K562 (cell line): Measurements from ENCODE around the gene RPL39L. TPM values are rescaled to one million over a fixed set of nuclear protein-coding genes. Genes with fewer than 3 reads are reported as not detected.

Experiments used
- ATAC-seq: fragments of 200-7000 bp; cut with Tn5 transposase; 3 replicates; pipeline ENCODE4 v1.9.1; 2020; ENCODE audit warnings: moderate library complexity
- BruUV-seq: library from RNA; stranded (reverse); fragments of 400-500 nt; replicated peaks from 2 replicates; lab custom pipeline; 2021; lab: Mats Ljungman, UMichigan
- CTCF ChIA-PET: fragments of 300-600 bp; formaldehyde crosslinking; extraction: SDS; loops from one replicate; lab custom pipeline; 2021; ENCODE audit warnings: low intra/inter-chr PET ratio; lab: Yijun Ruan, JAX
- POLR2A ChIA-PET: fragments of 300-600, 350-650 bp; sonication (Branson Sonifier 250); formaldehyde crosslinking; extraction: SDS; loops from one replicate; lab custom pipeline; 2021; ENCODE audit warnings: antibody characterized with exemption, inconsistent platforms; lab: Yijun Ruan, JAX
- DNase-seq, 4 experiments: peaks; one replicate each; pipeline versions ENCODE4 v3.0.0 to v3.0.0-alpha.2; 2011 to 2018; ENCODE audit warnings: low spot score in 3 of 4, mixed read lengths in 3 of 4; ENCODE audit errors: extremely low read depth in 1 of 4
- FAIRE-seq: peaks from 2 replicates; lab custom pipeline; 2011; peaks lifted over from hg19 to GRCh38; lab: Jason Lieb, UNC
- H2AFZ ChIP-seq: 2 replicates; pipeline ENCODE4 v1.6.0; 2011; ENCODE audit warnings: low read depth, low read length, control low read depth, inconsistent platforms
- H3K27ac ChIP-seq: fragments of 200-600 bp; 3 replicates; pipeline ENCODE4 v1.8.0; 2011; ENCODE audit warnings: low read depth, mild to moderate bottlenecking, control low read depth, inconsistent platforms, low read length, moderate library complexity, mixed read lengths; ENCODE audit errors: extremely low read depth
- H3K27me3 ChIP-seq, 2 experiments: fragments of 300-600 bp in 1 of 2; 2 replicates in 1 of 2; 3 replicates in 1 of 2; pipeline versions ENCODE4 v1.6.0 to v1.8.0; 2011; ENCODE audit warnings: inconsistent platforms in 2 of 2, low read length in 2 of 2, mild to moderate bottlenecking in 1 of 2, mixed read lengths in 1 of 2, moderate library complexity in 1 of 2; ENCODE audit not compliant: control insufficient read depth in 2 of 2, insufficient read depth in 2 of 2
- H3K36me3 ChIP-seq: fragments of 300-600 bp; 3 replicates; pipeline ENCODE4 v1.8.0; 2011; ENCODE audit warnings: mild to moderate bottlenecking, low read length, inconsistent platforms; ENCODE audit not compliant: control insufficient read depth, insufficient read depth
- H3K4me1 ChIP-seq, 2 experiments: fragments of 200-600 bp in 1 of 2; replicated peaks in 1 of 2; 2 replicates in 1 of 2; 3 replicates in 1 of 2; pipeline versions ENCODE4 v1.5.1 to v1.8.0; 2011; ENCODE audit warnings: inconsistent platforms in 2 of 2, low read length in 2 of 2, mild to moderate bottlenecking in 1 of 2, mixed read lengths in 1 of 2, moderate library complexity in 1 of 2; ENCODE audit not compliant: control insufficient read depth in 2 of 2, insufficient read depth in 2 of 2
- H3K4me2 ChIP-seq: 2 replicates; pipeline ENCODE4 v1.6.1; 2011; ENCODE audit warnings: low read length, control low read depth, inconsistent platforms, mixed read lengths; ENCODE audit not compliant: insufficient read depth
- H3K4me3 ChIP-seq: fragments of 200-600 bp; sonication (generic), shearing (Covaris generic); 2 replicates; pipeline ENCODE4 v1.5.1; 2016; ENCODE audit warnings: control low read depth, inconsistent platforms
- H3K79me2 ChIP-seq: fragments of 200-600 bp; 3 replicates; pipeline ENCODE4 v1.8.0; 2011; ENCODE audit warnings: low read length, inconsistent platforms; ENCODE audit not compliant: control insufficient read depth, insufficient read depth
- H3K9ac ChIP-seq, 2 experiments: 2 replicates each; pipeline versions ENCODE4 v1.6.0 to v1.6.1; 2011; ENCODE audit warnings: low read depth in 2 of 2, low read length in 2 of 2, control low read depth in 1 of 2, inconsistent platforms in 1 of 2, mild to moderate bottlenecking in 1 of 2, mixed read lengths in 1 of 2; ENCODE audit not compliant: insufficient read depth in 1 of 2
- H3K9me1 ChIP-seq: one replicate; pipeline ENCODE4 v1.6.0; 2011; ENCODE audit warnings: inconsistent platforms, mild to moderate bottlenecking, low read length, moderate library complexity; ENCODE audit not compliant: control insufficient read depth, insufficient read depth
- H3K9me3 ChIP-seq: replicated peaks from 2 replicates; pipeline ENCODE4 v1.5.1; 2011; ENCODE audit warnings: low read depth, low read length, inconsistent platforms; ENCODE audit not compliant: control insufficient read depth, insufficient read depth
- H4K20me1 ChIP-seq: replicated peaks from 2 replicates; pipeline ENCODE4 v1.6.1; 2011; ENCODE audit warnings: low read length, inconsistent platforms, mixed read lengths; ENCODE audit not compliant: control insufficient read depth, insufficient read depth
- ARID2 ChIP-seq: fragments of 450-650 bp; IDR thresholded peaks from 2 replicates; pipeline ENCODE4 v1.6.1; 2017; ENCODE audit warnings: antibody characterized with exemption, mild to moderate bottlenecking
- CCNT2 ChIP-seq: IDR thresholded peaks from 2 replicates; pipeline ENCODE4 v1.6.1; 2011; ENCODE audit warnings: borderline replicate concordance, low read depth, mild to moderate bottlenecking, moderate library complexity, mixed read lengths, low read length; ENCODE audit not compliant: insufficient read length; ENCODE audit errors: extremely low read depth
- CEBPG ChIP-seq, 3 experiments: fragments of 200-800 bp in 1 of 3; sonication (Bioruptor generic) in 1 of 3; sonication (generic) in 1 of 3; formaldehyde crosslinking in 1 of 3; IDR thresholded peaks in 2 of 3; conservative IDR thresholded peaks in 1 of 3; 2 replicates each; pipeline versions ENCODE4 v1.6.1 to v1.8.0; 2016 to 2022; ENCODE audit warnings: missing compliant biosample characterization in 2 of 3, missing genetic modification characterization in 2 of 3, mild to moderate bottlenecking in 1 of 3, missing genetic modification reagents in 1 of 3
- FUS ChIP-seq: fragments of 200-400 bp; formaldehyde crosslinking; optimal IDR thresholded peaks from 2 replicates; pipeline ENCODE3; 2017; ENCODE audit warnings: low read depth, low read length
- IFI16 ChIP-seq: fragments of 250-450 bp; sonication (Bioruptor Pico); IDR thresholded peaks from 2 replicates; pipeline ENCODE4 v2.1.2; 2022; ENCODE audit warnings: mild to moderate bottlenecking, inconsistent platforms
- KAT2B ChIP-seq: IDR thresholded peaks from one replicate; pipeline ENCODE4 v1.6.1; 2012; ENCODE audit warnings: low read depth, mild to moderate bottlenecking, control low read depth, inconsistent platforms, low read length, moderate library complexity
- KHSRP ChIP-seq: fragments of 450-650 bp; IDR thresholded peaks from 2 replicates; pipeline ENCODE4 v1.6.1; 2017
- MED1 ChIP-seq: sonication (generic); formaldehyde crosslinking; IDR thresholded peaks from 2 replicates; pipeline ENCODE4 v1.8.1; 2023; ENCODE audit warnings: missing genetic modification reagents, borderline replicate concordance
- PHB ChIP-seq: fragments of 250-450 bp; sonication (Bioruptor Pico); IDR thresholded peaks from 2 replicates; pipeline ENCODE4 v1.5.0; 2021
- PHF8 ChIP-seq: fragments of 200-600 bp; sonication (generic); IDR thresholded peaks from 2 replicates; pipeline ENCODE4 v1.6.1; 2012; ENCODE audit warnings: mixed run types, mild to moderate bottlenecking, inconsistent platforms, low read length, moderate library complexity, borderline replicate concordance
- SMAD2 ChIP-seq: fragments of 150-350 bp; IDR thresholded peaks from 2 replicates; pipeline ENCODE4 v1.6.1; 2014; ENCODE audit warnings: low read depth, mild to moderate bottlenecking, low read length
- SMC3 ChIP-seq: conservative IDR thresholded peaks from 2 replicates; pipeline ENCODE4 v1.6.1; 2011; ENCODE audit warnings: low read depth, low read length, improper control_type of control experiment; ENCODE audit not compliant: insufficient read depth
- ZNF146 ChIP-seq: IDR thresholded peaks from one replicate; pipeline ENCODE4 v1.6.1; 2018; ENCODE audit warnings: missing compliant biosample characterization; ENCODE audit not compliant: unreplicated experiment
- WGBS: fragments of 100-300 bp; shearing (Covaris generic); methylation state at CpG from one replicate; pipeline ENCODE4 v1.1.6; 2016; ENCODE audit warnings: low coverage, mixed read lengths; ENCODE audit not compliant: insufficient coverage; ENCODE audit errors: missing lambda C conversion rate; 5-methylcytosine and 5-hydroxymethylcytosine counted together
- in situ Hi-C: fragments of 300-500 bp; cut with MboI; formaldehyde crosslinking; loops from 4 replicates; pipeline ENCODE4 v1.15.0; 2018; ENCODE audit warnings: inconsistent platforms, mixed read lengths
- intact Hi-C: fragments of 100-400 bp; cut with micrococcal nuclease; formaldehyde crosslinking; loops from 2 replicates; pipeline ENCODE4 v1.14.2; 2022
- polyA plus RNA-seq, 8 experiments: library from polyadenylated mRNA; depleted of rRNA in 4 of 8; stranded (reverse) in 5 of 8; unstranded in 3 of 8; fragments of >200 nt; fragmentation: Nextera tagmentation in 2 of 8; fragmentation: Illumina TruSeq in 1 of 8; extraction: Ambion mirVana in 2 of 8; extraction: Trizol in 1 of 8; gene quantifications; 2 replicates each; pipeline versions ENCODE4 v1.2.1 to v1.2.3, GENCODE V29; 2011 to 2014; ENCODE audit warnings: inconsistent platforms in 1 of 8, missing spikeins in 1 of 8
- total RNA-seq, 7 experiments: library from RNA; depleted of rRNA in 6 of 7; stranded (reverse); fragments of >200 nt in 6 of 7; fragmentation: Illumina TruSeq in 2 of 7; extraction: Trizol in 2 of 7; gene quantifications; 2 replicates each; pipeline versions ENCODE4 v1.2.1 to v1.2.3, GENCODE V29; 2011 to 2021; ENCODE audit warnings: low replicate concordance in 1 of 7
- TF ChIP-seq, protein P1 (sequence below): fragments of 250-450 bp; sonication (Bioruptor Pico); IDR thresholded peaks from 2 replicates; pipeline ENCODE4 v1.5.0; 2022; ENCODE audit warnings: mild to moderate bottlenecking

Gene RPL39L
- total and polyA plus RNA-seq, 9 of the 15 experiments (the other 6 are each of a cell fraction or from before 2014, with no cell fraction given), result 15.0 to 122 (median 45.5) TPM

DNA sequence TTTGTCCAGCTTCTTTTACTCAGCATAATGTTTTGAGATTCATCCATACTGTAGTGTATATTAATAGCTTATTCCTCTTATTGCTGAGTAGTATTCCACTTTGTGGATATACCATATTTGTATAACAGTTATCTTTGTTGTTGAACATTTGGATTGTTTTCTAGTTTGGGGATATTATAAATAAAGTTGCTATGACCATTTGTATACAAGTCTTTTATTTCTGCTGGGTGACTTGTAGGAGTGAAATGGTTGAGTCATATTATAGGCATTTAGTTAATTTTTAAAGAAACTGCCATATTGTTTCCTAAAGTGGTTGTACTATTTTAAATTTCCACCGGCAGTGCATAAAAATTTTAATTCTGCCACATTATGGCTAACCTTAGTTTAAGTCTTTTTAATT, 53.4 kb downstream of the RPL39L start:
- Histone ChIP-seq H3K79me2 (no peaks in the 10 kb centered on the region), H3K4me3 (no peak overlapping the region), H3K4me1 (no peaks in the 10 kb centered on the region), H3K9me3 (no peaks in the 10 kb centered on the region), H3K9me1 (no peaks in the 10 kb centered on the region), H3K27ac (no peak overlapping the region), H3K9ac (no peak overlapping the region), H2AFZ (no peak overlapping the region), H4K20me1 (no peaks in the 10 kb centered on the region), H3K27me3 (no peaks in the 10 kb centered on the region), H3K36me3 (no peaks in the 10 kb centered on the region), H3K4me2 (no peak overlapping the region)
- DNase-seq (no peak), ATAC-seq (no peak), FAIRE-seq (no peak)
- in situ Hi-C loops, result no loop called here
- intact Hi-C loops, result no loop called here
- no peak for TF ChIP-seq PHB (CRISPR knock-in tag)
- no peak for TF ChIP-seq KHSRP
- TF ChIP-seq KAT2B, result no peak
- no peak for TF ChIP-seq ARID2
- no peak for TF ChIP-seq CCNT2
- TF ChIP-seq IFI16 (CRISPR knock-in tag), result no peak
- 48% methylated on average over 1 of the region's 1 CpG for WGBS
- CTCF ChIA-PET, result no interaction called here
- POLR2A ChIA-PET, result interaction anchor here (1.0 kb wide), 1 partner anchor 10 kb away, joined by 4 read pairs; no protein-coding TSS in a partner anchor
- BruUV-seq, result no TSS peak

DNA sequence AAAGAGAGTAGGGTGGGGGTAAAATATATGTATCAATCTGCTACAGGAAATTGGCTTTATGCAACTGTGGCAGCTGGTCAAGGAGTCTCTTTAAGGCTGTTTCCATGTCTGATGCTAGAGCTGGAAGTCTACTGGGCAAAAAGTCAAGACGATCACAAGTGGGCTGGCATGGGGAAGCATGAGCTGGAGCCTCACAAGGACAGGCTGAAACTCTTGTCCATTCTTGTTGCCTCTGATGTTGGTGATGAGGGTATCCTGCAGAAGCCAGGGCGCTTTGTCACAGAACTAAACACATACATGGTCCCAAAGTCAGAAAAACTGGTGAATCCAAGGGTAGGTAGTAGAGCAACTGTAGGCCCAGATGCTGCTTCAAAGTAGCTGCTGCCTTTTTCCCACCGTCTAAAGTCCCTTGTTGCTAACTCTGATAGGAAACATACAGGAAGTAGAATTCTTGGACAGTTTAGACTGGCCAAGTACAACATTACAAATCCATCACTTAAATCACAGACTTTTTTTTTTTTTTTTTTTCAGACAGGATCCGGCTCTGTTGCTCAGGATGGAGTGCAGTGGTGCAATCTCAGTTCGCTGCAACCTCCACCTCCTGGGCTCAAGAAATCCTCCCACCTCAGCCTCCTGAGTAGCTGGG, 54.2 kb downstream of the RPL39L start:
- Histone ChIP-seq H3K9ac (no peak overlapping the region), H3K9me3 (no peaks in the 10 kb centered on the region), H3K9me1 (no peaks in the 10 kb centered on the region), H3K79me2 (no peaks in the 10 kb centered on the region), H3K4me2 (no peak overlapping the region), H3K4me1 (no peaks in the 10 kb centered on the region), H3K4me3 (no peak overlapping the region), H4K20me1 (no peaks in the 10 kb centered on the region), H3K27ac (no peak overlapping the region), H3K27me3 (no peaks in the 10 kb centered on the region), H3K36me3 (no peaks in the 10 kb centered on the region), H2AFZ (no peak overlapping the region)
- no peak for DNase-seq
- intact Hi-C loops, result no loop called here
- peak; percentile 27; the same call in 1 of the 3 replicates for ATAC-seq
- ChIA-PET CTCF (no interaction called here), POLR2A (interaction anchor here (1.0 kb wide), 1 partner anchor 11 kb away, joined by 4 read pairs; no protein-coding TSS in a partner anchor)
- no TSS peak for BruUV-seq
- FAIRE-seq, result no peak
- WGBS, result 36% methylated on average over 5 of the region's 5 CpGs
- in situ Hi-C loops, result no loop called here
- TF ChIP-seq SMC3 (no peak), SMAD2 (no peak), CCNT2 (no peak), MED1 (CRISPR knock-in tag) (no peak), CEBPG (CRISPR knock-in tag; IDR thresholded peaks at IDR 0.05) (no peak), CEBPG (tag; conservative IDR thresholded peaks at IDR 0.05 in 1 of 2, IDR thresholded peaks at IDR 0.05 in 1 of 2) (no peak), PHF8 (no peak), ZNF146 (CRISPR knock-in tag) (no peak), FUS (no peak)
- TF ChIP-seq, protein P1, sequence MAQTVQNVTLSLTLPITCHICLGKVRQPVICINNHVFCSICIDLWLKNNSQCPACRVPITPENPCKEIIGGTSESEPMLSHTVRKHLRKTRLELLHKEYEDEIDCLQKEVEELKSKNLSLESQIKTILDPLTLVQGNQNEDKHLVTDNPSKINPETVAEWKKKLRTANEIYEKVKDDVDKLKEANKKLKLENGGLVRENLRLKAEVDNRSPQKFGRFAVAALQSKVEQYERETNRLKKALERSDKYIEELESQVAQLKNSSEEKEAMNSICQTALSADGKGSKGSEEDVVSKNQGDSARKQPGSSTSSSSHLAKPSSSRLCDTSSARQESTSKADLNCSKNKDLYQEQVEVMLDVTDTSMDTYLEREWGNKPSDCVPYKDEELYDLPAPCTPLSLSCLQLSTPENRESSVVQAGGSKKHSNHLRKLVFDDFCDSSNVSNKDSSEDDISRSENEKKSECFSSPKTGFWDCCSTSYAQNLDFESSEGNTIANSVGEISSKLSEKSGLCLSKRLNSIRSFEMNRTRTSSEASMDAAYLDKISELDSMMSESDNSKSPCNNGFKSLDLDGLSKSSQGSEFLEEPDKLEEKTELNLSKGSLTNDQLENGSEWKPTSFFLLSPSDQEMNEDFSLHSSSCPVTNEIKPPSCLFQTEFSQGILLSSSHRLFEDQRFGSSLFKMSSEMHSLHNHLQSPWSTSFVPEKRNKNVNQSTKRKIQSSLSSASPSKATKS (CRISPR knock-in tag), result no peak
